K562 (cell line): ENCODE data around the gene VTI1B. TPM values are rescaled to one million over a fixed set of nuclear protein-coding genes. Genes with fewer than 3 reads are reported as not detected.
A peak's percentile ranks its signal among the peaks of the same experiment; 100 is the strongest.

Experiments used
- ELF1 ChIP-seq: fragments of 200-800 bp; sonication (Bioruptor generic); IDR thresholded peaks from 2 replicates; pipeline ENCODE4 v1.6.1; 2016; ENCODE audit warnings: missing genetic modification characterization, missing compliant biosample characterization
- ETV5 ChIP-seq: sonication (generic); formaldehyde crosslinking; IDR thresholded peaks from 2 replicates; pipeline ENCODE4 v1.4.0; 2020; ENCODE audit warnings: low read depth, mild to moderate bottlenecking, missing genetic modification reagents
- HDAC1 ChIP-seq, 2 experiments: fragments of 450-650 bp; IDR thresholded peaks; 2 replicates each; pipeline ENCODE4 v1.6.1; 2016 to 2017; ENCODE audit warnings: inconsistent platforms in 1 of 2, mild to moderate bottlenecking in 1 of 2, moderate library complexity in 1 of 2
- MEIS2 ChIP-seq: fragments of 450-650 bp; IDR thresholded peaks from 2 replicates; pipeline ENCODE4 v1.6.1; 2014; ENCODE audit warnings: mild to moderate bottlenecking; ENCODE audit not compliant: partially characterized antibody
- SRF ChIP-seq, 2 experiments: fragments of 250-450, 450-650 bp in 1 of 2; sonication (Bioruptor Pico) in 1 of 2; sonication (generic) in 1 of 2; formaldehyde crosslinking; IDR thresholded peaks; 2 replicates each; pipeline versions ENCODE4 v1.5.0 to v1.5.1; 2020 to 2022; ENCODE audit warnings: mild to moderate bottlenecking in 1 of 2, missing genetic modification reagents in 1 of 2
- ZKSCAN1 ChIP-seq: fragments of 150-350 bp; IDR thresholded peaks from 2 replicates; pipeline ENCODE4 v1.6.1; 2016; ENCODE audit warnings: low read depth, low read length
- ZNF354B ChIP-seq: fragments of 250-450 bp; sonication (Bioruptor Pico); IDR thresholded peaks from 2 replicates; pipeline ENCODE4 v1.4.0; 2020
- ZNF436 ChIP-seq: fragments of 250-450, 450-650 bp; sonication (Bioruptor Pico); formaldehyde crosslinking; IDR thresholded peaks from 2 replicates; pipeline ENCODE4 v1.7.0; 2020; ENCODE audit warnings: mild to moderate bottlenecking
- polyA plus RNA-seq, 8 experiments: library from polyadenylated mRNA; depleted of rRNA in 4 of 8; stranded (reverse) in 5 of 8; unstranded in 3 of 8; fragments of >200 nt; fragmentation: Nextera tagmentation in 2 of 8; fragmentation: Illumina TruSeq in 1 of 8; extraction: Ambion mirVana in 2 of 8; extraction: Trizol in 1 of 8; gene quantifications; 2 replicates each; pipeline versions ENCODE4 v1.2.1 to v1.2.3, GENCODE V29; 2011 to 2014; ENCODE audit warnings: inconsistent platforms in 1 of 8, missing spikeins in 1 of 8
- total RNA-seq, 7 experiments: library from RNA; depleted of rRNA in 6 of 7; stranded (reverse); fragments of >200 nt in 6 of 7; fragmentation: Illumina TruSeq in 2 of 7; extraction: Trizol in 2 of 7; gene quantifications; 2 replicates each; pipeline versions ENCODE4 v1.2.1 to v1.2.3, GENCODE V29; 2011 to 2021; ENCODE audit warnings: low replicate concordance in 1 of 7
- TF ChIP-seq, protein P1 (sequence below): fragments of 450-650 bp; IDR thresholded peaks from 2 replicates; pipeline ENCODE4 v1.6.1; 2014; ENCODE audit warnings: low read depth, mild to moderate bottlenecking, moderate library complexity, borderline replicate concordance
- TF ChIP-seq, protein P2 (sequence below): fragments of 450-650 bp; IDR thresholded peaks from 2 replicates; pipeline ENCODE4 v1.7.1; 2018; ENCODE audit warnings: mild to moderate bottlenecking, low read depth; ENCODE audit not compliant: partially characterized antibody
- TF ChIP-seq, protein P3 (sequence below): fragments of 250-450 bp; sonication (Bioruptor Pico); IDR thresholded peaks from 2 replicates; pipeline ENCODE4 v1.9.0; 2021; ENCODE audit warnings: mild to moderate bottlenecking, inconsistent platforms
- TF ChIP-seq, protein P4 (sequence below): fragments of 200-800 bp; sonication (Bioruptor generic); IDR thresholded peaks from 2 replicates; pipeline ENCODE4 v1.6.1; 2016; ENCODE audit warnings: missing genetic modification characterization, missing compliant biosample characterization
- TF ChIP-seq, protein P5 (sequence below): fragments of 250-450 bp; sonication (Bioruptor Pico); IDR thresholded peaks from 2 replicates; pipeline ENCODE4 v1.8.0; 2022; ENCODE audit warnings: inconsistent platforms, mild to moderate bottlenecking, moderate library complexity, borderline replicate concordance

The VTI1B gene
- total and polyA plus RNA-seq, 9 of the 15 experiments (the other 6 are each of a cell fraction or from before 2014, with no cell fraction given): 7.8 to 69.8 (median 50.1) TPM

DNA sequence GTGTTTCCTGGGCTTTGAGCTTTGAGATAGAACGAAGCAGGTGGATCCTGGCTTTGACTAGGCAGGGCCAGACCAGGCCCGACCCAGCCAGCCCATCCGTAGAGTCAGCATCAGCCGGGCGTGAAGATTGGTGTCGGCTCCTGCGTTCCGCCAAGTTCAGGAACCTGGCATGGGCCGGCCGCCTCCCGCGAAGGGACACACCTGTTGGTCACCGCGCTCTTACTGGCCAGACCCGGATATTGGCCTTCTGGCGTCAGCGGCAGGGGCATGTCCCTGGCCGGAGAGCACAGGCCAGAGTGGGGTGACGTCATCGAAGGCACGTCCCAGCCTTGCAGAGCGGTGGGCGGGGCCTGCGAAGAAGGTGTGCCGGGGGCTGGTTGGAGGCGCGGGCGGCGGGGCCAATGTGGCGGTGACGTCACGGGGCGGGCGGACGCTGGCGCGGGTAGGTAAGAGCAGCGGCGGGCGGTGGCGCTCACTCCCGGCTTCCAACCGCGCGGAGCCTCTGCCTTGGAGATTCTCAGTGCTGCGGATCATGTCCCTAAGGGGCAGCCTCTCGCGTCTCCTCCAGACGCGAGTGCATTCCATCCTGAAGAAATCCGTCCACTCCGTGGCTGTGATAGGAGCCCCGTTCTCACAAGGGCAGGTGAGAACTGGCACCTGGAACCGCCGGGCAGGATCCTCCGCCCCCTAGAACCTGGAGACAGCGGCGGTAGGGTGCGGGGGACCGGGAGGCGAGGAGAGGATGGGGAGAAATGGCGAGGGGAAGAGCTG, 54.8 kb downstream of the VTI1B start, which contains the start of gene ARG2 (continued):
- TF ChIP-seq ZNF354B (CRISPR knock-in tag) (no peak), ELF1 (tag) (no peak), MEIS2 (no peak), ETV5 (CRISPR knock-in tag) (no peak), SRF (CRISPR knock-in tag; IDR thresholded peaks at IDR 0.05) (no peak), ZKSCAN1 (no peak), HDAC1 (IDR thresholded peaks at IDR 0.05) (0 out of 4 replicates have a peak, but pooled peaks of 1 of the 2 experiments have one; percentile 29), ZNF436 (CRISPR knock-in tag) (no peak)
- TF ChIP-seq, protein P1, sequence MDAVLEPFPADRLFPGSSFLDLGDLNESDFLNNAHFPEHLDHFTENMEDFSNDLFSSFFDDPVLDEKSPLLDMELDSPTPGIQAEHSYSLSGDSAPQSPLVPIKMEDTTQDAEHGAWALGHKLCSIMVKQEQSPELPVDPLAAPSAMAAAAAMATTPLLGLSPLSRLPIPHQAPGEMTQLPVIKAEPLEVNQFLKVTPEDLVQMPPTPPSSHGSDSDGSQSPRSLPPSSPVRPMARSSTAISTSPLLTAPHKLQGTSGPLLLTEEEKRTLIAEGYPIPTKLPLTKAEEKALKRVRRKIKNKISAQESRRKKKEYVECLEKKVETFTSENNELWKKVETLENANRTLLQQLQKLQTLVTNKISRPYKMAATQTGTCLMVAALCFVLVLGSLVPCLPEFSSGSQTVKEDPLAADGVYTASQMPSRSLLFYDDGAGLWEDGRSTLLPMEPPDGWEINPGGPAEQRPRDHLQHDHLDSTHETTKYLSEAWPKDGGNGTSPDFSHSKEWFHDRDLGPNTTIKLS: no peak
- TF ChIP-seq, protein P2, sequence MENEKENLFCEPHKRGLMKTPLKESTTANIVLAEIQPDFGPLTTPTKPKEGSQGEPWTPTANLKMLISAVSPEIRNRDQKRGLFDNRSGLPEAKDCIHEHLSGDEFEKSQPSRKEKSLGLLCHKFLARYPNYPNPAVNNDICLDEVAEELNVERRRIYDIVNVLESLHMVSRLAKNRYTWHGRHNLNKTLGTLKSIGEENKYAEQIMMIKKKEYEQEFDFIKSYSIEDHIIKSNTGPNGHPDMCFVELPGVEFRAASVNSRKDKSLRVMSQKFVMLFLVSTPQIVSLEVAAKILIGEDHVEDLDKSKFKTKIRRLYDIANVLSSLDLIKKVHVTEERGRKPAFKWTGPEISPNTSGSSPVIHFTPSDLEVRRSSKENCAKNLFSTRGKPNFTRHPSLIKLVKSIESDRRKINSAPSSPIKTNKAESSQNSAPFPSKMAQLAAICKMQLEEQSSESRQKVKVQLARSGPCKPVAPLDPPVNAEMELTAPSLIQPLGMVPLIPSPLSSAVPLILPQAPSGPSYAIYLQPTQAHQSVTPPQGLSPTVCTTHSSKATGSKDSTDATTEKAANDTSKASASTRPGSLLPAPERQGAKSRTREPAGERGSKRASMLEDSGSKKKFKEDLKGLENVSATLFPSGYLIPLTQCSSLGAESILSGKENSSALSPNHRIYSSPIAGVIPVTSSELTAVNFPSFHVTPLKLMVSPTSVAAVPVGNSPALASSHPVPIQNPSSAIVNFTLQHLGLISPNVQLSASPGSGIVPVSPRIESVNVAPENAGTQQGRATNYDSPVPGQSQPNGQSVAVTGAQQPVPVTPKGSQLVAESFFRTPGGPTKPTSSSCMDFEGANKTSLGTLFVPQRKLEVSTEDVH: peak; percentile 19
- TF ChIP-seq, protein P3, sequence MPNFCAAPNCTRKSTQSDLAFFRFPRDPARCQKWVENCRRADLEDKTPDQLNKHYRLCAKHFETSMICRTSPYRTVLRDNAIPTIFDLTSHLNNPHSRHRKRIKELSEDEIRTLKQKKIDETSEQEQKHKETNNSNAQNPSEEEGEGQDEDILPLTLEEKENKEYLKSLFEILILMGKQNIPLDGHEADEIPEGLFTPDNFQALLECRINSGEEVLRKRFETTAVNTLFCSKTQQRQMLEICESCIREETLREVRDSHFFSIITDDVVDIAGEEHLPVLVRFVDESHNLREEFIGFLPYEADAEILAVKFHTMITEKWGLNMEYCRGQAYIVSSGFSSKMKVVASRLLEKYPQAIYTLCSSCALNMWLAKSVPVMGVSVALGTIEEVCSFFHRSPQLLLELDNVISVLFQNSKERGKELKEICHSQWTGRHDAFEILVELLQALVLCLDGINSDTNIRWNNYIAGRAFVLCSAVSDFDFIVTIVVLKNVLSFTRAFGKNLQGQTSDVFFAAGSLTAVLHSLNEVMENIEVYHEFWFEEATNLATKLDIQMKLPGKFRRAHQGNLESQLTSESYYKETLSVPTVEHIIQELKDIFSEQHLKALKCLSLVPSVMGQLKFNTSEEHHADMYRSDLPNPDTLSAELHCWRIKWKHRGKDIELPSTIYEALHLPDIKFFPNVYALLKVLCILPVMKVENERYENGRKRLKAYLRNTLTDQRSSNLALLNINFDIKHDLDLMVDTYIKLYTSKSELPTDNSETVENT (CRISPR knock-in tag): no peak
- TF ChIP-seq, protein P4, sequence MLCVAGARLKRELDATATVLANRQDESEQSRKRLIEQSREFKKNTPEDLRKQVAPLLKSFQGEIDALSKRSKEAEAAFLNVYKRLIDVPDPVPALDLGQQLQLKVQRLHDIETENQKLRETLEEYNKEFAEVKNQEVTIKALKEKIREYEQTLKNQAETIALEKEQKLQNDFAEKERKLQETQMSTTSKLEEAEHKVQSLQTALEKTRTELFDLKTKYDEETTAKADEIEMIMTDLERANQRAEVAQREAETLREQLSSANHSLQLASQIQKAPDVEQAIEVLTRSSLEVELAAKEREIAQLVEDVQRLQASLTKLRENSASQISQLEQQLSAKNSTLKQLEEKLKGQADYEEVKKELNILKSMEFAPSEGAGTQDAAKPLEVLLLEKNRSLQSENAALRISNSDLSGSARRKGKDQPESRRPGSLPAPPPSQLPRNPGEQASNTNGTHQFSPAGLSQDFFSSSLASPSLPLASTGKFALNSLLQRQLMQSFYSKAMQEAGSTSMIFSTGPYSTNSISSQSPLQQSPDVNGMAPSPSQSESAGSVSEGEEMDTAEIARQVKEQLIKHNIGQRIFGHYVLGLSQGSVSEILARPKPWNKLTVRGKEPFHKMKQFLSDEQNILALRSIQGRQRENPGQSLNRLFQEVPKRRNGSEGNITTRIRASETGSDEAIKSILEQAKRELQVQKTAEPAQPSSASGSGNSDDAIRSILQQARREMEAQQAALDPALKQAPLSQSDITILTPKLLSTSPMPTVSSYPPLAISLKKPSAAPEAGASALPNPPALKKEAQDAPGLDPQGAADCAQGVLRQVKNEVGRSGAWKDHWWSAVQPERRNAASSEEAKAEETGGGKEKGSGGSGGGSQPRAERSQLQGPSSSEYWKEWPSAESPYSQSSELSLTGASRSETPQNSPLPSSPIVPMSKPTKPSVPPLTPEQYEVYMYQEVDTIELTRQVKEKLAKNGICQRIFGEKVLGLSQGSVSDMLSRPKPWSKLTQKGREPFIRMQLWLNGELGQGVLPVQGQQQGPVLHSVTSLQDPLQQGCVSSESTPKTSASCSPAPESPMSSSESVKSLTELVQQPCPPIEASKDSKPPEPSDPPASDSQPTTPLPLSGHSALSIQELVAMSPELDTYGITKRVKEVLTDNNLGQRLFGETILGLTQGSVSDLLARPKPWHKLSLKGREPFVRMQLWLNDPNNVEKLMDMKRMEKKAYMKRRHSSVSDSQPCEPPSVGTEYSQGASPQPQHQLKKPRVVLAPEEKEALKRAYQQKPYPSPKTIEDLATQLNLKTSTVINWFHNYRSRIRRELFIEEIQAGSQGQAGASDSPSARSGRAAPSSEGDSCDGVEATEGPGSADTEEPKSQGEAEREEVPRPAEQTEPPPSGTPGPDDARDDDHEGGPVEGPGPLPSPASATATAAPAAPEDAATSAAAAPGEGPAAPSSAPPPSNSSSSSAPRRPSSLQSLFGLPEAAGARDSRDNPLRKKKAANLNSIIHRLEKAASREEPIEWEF (CRISPR knock-in tag): no peak
- TF ChIP-seq, protein P5, sequence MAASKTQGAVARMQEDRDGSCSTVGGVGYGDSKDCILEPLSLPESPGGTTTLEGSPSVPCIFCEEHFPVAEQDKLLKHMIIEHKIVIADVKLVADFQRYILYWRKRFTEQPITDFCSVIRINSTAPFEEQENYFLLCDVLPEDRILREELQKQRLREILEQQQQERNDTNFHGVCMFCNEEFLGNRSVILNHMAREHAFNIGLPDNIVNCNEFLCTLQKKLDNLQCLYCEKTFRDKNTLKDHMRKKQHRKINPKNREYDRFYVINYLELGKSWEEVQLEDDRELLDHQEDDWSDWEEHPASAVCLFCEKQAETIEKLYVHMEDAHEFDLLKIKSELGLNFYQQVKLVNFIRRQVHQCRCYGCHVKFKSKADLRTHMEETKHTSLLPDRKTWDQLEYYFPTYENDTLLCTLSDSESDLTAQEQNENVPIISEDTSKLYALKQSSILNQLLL (CRISPR knock-in tag): no peak
